ENCODE results near the gene RANBP17. TPM values are rescaled to one million over a fixed set of nuclear protein-coding genes. Genes with fewer than 3 reads are reported as not detected.

The RANBP17 gene
- total RNA-seq, 2 experiments from 2014 or later = not detected

GRCh38 chr5:171250738-171251137 is 388.9 kb downstream of the RANBP17 start:
- CTCF ChIA-PET = no interaction called here

GRCh38 chr5:171251519-171251918 is 389.7 kb downstream of the RANBP17 start:
- no peak overlapping the region for H3K4me3 Mint-ChIP-seq
- CTCF ChIA-PET = no interaction called here
- intact Hi-C loops (cut with micrococcal nuclease) = no loop called here
- H3K27me3 Mint-ChIP-seq = peaks cover 15% of the 10 kb centered on the region
- H3K9me3 Mint-ChIP-seq = peaks cover 23% of the 10 kb centered on the region
- no peak for DNase-seq
- H3K36me3 Mint-ChIP-seq = no peaks in the 10 kb centered on the region
- no peak overlapping the region for H3K27ac Mint-ChIP-seq
- POLR2A ChIA-PET = no interaction called here
- H3K4me1 Mint-ChIP-seq (ENCODE audit: low read depth) = no peaks in the 10 kb centered on the region

More at GRCh38 chr5:171250738-171251137, 388.9 kb downstream of the RANBP17 start:
- no peak for DNase-seq
- H3K36me3 Mint-ChIP-seq = no peaks in the 10 kb centered on the region
- no peak overlapping the region for H3K4me3 Mint-ChIP-seq
- no peak overlapping the region for H3K27ac Mint-ChIP-seq
- POLR2A ChIA-PET = no interaction called here
- intact Hi-C loops (cut with micrococcal nuclease) = no loop called here
- H3K27me3 Mint-ChIP-seq = peaks cover 18% of the 10 kb centered on the region
- H3K9me3 Mint-ChIP-seq = peaks cover 23% of the 10 kb centered on the region
- no peaks in the 10 kb centered on the region for H3K4me1 Mint-ChIP-seq (ENCODE audit: low read depth)

- ChIA-PET POLR2A (no interaction called here), CTCF (no interaction called here)
- Mint-ChIP-seq H3K4me3 (no peak overlapping the region), H3K27me3 (peaks cover 13% of the 10 kb centered on the region), H3K36me3 (no peaks in the 10 kb centered on the region), H3K27ac (no peak overlapping the region), H3K9me3 (peaks cover 23% of the 10 kb centered on the region), H3K4me1 (ENCODE audit: low read depth) (no peaks in the 10 kb centered on the region)
- intact Hi-C loops (cut with micrococcal nuclease) = no loop called here
- no peak for DNase-seq
Measured at GRCh38 chr5:171252674-171253073, 390.9 kb downstream of the RANBP17 start.

DNA sequence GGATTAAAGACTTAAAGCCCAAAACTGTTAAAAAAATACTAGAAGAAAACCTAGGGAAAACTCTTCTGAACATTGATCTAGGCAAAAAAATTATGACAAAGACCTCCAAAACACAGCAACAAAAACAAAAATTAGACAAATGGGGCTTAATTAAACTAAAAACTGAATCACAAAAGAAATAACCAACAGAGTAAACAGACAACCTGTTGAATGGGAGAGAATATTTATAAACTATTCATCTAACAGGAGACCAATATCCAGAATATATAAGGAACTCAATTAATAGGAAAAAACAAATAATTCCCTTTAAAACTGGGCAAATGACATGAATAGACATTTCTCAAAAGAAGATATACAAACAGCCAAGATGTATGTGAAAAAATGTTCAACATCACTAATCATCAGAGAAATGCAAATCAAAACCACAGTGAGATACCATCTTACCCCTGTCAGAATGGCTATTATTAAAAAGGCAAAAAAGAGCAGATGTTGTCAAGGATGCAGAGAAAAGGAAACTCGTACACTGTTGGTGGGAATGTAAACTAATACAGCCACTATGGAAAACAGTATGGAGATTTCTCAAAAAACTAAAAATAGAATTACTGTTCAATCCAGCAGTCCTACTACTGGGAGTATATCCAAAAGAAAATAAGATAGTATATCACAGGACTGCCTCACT is 397.1 kb downstream of the RANBP17 start:
- DNase-seq = no peak
- CTCF ChIA-PET = no interaction called here
- H3K36me3 Mint-ChIP-seq = no peaks in the 10 kb centered on the region
- intact Hi-C loops (cut with micrococcal nuclease) = no loop called here
- no peaks in the 10 kb centered on the region for H3K9me3 Mint-ChIP-seq
- no peak overlapping the region for H3K4me3 Mint-ChIP-seq
- H3K27ac Mint-ChIP-seq = no peak overlapping the region
- no peaks in the 10 kb centered on the region for H3K27me3 Mint-ChIP-seq
- no peaks in the 10 kb centered on the region for H3K4me1 Mint-ChIP-seq (ENCODE audit: low read depth)
- POLR2A ChIA-PET = no interaction called here

GRCh38 chr5:171261361-171261760 is 399.5 kb downstream of the RANBP17 start:
- no peak overlapping the region for H3K27ac Mint-ChIP-seq
- no peaks in the 10 kb centered on the region for H3K36me3 Mint-ChIP-seq
- ChIA-PET POLR2A (no interaction called here), CTCF (interaction anchor here (1.1 kb wide), 1 partner anchor 56 kb away, joined by 3 read pairs; no protein-coding TSS in a partner anchor)
- peaks cover 2% of the 10 kb centered on the region for H3K27me3 Mint-ChIP-seq
- no peak for DNase-seq
- no peak overlapping the region for H3K4me3 Mint-ChIP-seq
- peaks cover 8% of the 10 kb centered on the region for H3K4me1 Mint-ChIP-seq (ENCODE audit: low read depth)
- no peaks in the 10 kb centered on the region for H3K9me3 Mint-ChIP-seq
- intact Hi-C loops (cut with micrococcal nuclease) = no loop called here

- peaks cover 8% of the 10 kb centered on the region for H3K4me1 Mint-ChIP-seq (ENCODE audit: low read depth)
- intact Hi-C loops (cut with micrococcal nuclease) = no loop called here
- no peak overlapping the region for H3K27ac Mint-ChIP-seq
- no peak for DNase-seq
- POLR2A ChIA-PET = no interaction called here
- peaks cover 2% of the 10 kb centered on the region for H3K27me3 Mint-ChIP-seq
- H3K9me3 Mint-ChIP-seq = no peaks in the 10 kb centered on the region
- CTCF ChIA-PET = interaction anchor here (1.1 kb wide), 2 partner anchors 10 to 56 kb away, joined by 3 to 5 read pairs; no protein-coding TSS in a partner anchor
- no peaks in the 10 kb centered on the region for H3K36me3 Mint-ChIP-seq
- H3K4me3 Mint-ChIP-seq = no peak overlapping the region
Measured at GRCh38 chr5:171261904-171262303, 400.1 kb downstream of the RANBP17 start.

GRCh38 chr5:171263181-171263580 is 401.4 kb downstream of the RANBP17 start:
- Mint-ChIP-seq H3K27ac (no peak overlapping the region), H3K4me3 (no peak overlapping the region), H3K9me3 (no peaks in the 10 kb centered on the region), H3K4me1 (ENCODE audit: low read depth) (peaks cover 8% of the 10 kb centered on the region), H3K27me3 (peaks cover 2% of the 10 kb centered on the region), H3K36me3 (no peaks in the 10 kb centered on the region)
- intact Hi-C loops (cut with micrococcal nuclease) = no loop called here
- CTCF ChIA-PET = interaction anchor here (0.7 to 1.1 kb wide), 2 partner anchors 8 to 77 kb away, joined by 3 to 5 read pairs; no protein-coding TSS in a partner anchor
- POLR2A ChIA-PET = no interaction called here
- DNase-seq = no peak

DNA sequence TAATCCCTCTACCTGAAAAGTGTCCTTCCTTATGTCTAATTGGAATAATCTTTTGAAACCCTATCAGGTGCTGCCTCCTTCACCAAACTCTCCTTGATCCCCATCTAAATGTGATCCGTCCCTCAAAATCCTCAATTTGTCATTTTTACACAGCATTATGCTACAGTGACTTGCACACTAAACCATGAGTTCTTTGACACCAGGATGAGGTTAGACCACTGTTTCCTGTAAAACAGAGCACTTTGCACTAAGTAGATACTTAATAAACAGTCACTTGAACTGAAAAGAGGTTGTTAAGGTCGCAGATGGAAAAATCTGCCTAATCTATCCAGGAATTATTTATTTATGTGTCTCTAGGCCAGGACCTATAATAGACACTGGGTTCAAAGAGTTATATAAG is 403.0 kb downstream of the RANBP17 start:
- CTCF ChIA-PET = interaction anchor here (0.9 kb wide), 1 partner anchor 100 kb away, joined by 3 read pairs; no protein-coding TSS in a partner anchor
- no peaks in the 10 kb centered on the region for H3K9me3 Mint-ChIP-seq
- no peak overlapping the region for H3K4me3 Mint-ChIP-seq
- DNase-seq = no peak
- intact Hi-C loops (cut with micrococcal nuclease) = no loop called here
- peaks cover 8% of the 10 kb centered on the region for H3K4me1 Mint-ChIP-seq (ENCODE audit: low read depth)
- H3K27ac Mint-ChIP-seq = no peak overlapping the region
- no peaks in the 10 kb centered on the region for H3K36me3 Mint-ChIP-seq
- peaks cover 3% of the 10 kb centered on the region for H3K27me3 Mint-ChIP-seq
- POLR2A ChIA-PET = no interaction called here

- no peaks in the 10 kb centered on the region for H3K36me3 Mint-ChIP-seq
- peaks cover 7% of the 10 kb centered on the region for H3K27me3 Mint-ChIP-seq
- H3K4me1 Mint-ChIP-seq (ENCODE audit: low read depth) = peaks cover 8% of the 10 kb centered on the region
- no peak for DNase-seq
- ChIA-PET POLR2A (no interaction called here), CTCF (no interaction called here)
- intact Hi-C loops (cut with micrococcal nuclease) = no loop called here
- no peaks in the 10 kb centered on the region for H3K9me3 Mint-ChIP-seq
- H3K27ac Mint-ChIP-seq = no peak overlapping the region
- H3K4me3 Mint-ChIP-seq = no peak overlapping the region
Measured at GRCh38 chr5:171268700-171269620, 407.1 kb downstream of the RANBP17 start.

DNA sequence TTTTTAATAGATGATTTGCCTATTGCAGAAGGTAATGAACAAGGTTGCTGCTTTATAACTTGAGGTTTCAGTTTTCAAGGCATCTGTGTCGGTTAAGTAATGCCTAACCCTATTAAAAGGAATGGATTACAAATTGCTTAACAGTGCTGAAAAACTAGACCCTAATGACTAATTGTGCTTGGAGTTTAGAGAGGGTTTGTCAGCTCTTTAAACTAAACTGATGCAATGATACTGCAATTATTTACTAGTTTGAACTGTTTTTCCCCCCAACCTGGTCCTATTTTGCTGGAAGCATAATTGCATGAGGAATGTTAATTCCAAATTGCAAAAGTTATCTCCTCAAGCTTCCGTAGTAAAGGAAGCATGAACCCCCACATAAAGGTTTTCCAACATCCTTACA is 407.9 kb downstream of the RANBP17 start:
- no peak for DNase-seq
- POLR2A ChIA-PET = no interaction called here
- Mint-ChIP-seq H3K9me3 (no peaks in the 10 kb centered on the region), H3K36me3 (no peaks in the 10 kb centered on the region), H3K27me3 (peaks cover 5% of the 10 kb centered on the region), H3K4me1 (ENCODE audit: low read depth) (peaks cover 2% of the 10 kb centered on the region), H3K27ac (no peak overlapping the region), H3K4me3 (no peak overlapping the region)
- intact Hi-C loops (cut with micrococcal nuclease) = no loop called here
- CTCF ChIA-PET = no interaction called here

GRCh38 chr5:171270136-171270535 is 408.3 kb downstream of the RANBP17 start:
- Mint-ChIP-seq H3K9me3 (no peaks in the 10 kb centered on the region), H3K36me3 (no peaks in the 10 kb centered on the region), H3K4me3 (no peak overlapping the region), H3K27me3 (peaks cover 5% of the 10 kb centered on the region), H3K4me1 (ENCODE audit: low read depth) (no peaks in the 10 kb centered on the region), H3K27ac (no peak overlapping the region)
- CTCF ChIA-PET = no interaction called here
- DNase-seq = no peak
- intact Hi-C loops (cut with micrococcal nuclease) = no loop called here
- POLR2A ChIA-PET = no interaction called here

- no peak for DNase-seq
- peaks cover 5% of the 10 kb centered on the region for H3K27me3 Mint-ChIP-seq
- no peaks in the 10 kb centered on the region for H3K9me3 Mint-ChIP-seq
- H3K27ac Mint-ChIP-seq = no peak overlapping the region
- ChIA-PET POLR2A (no interaction called here), CTCF (interaction anchor here (0.9 to 2.5 kb wide), 3 partner anchors 9 to 70 kb away, joined by 3 to 10 read pairs (median 5); no protein-coding TSS in a partner anchor)
- H3K4me1 Mint-ChIP-seq (ENCODE audit: low read depth) = no peaks in the 10 kb centered on the region
- H3K4me3 Mint-ChIP-seq = no peak overlapping the region
- H3K36me3 Mint-ChIP-seq = no peaks in the 10 kb centered on the region
- intact Hi-C loops (cut with micrococcal nuclease) = no loop called here
Measured at GRCh38 chr5:171271798-171272197, 410.0 kb downstream of the RANBP17 start.
